Measurements from ENCODE around the gene SLC25A4. TPM values are rescaled to one million over a fixed set of nuclear protein-coding genes. Genes with fewer than 3 reads are reported as not detected.
"Not testable (repeated sequence)": the region's sequence is repeated elsewhere in the genome, so short reads cannot be mapped to it uniquely, and the experiment has no call there.

SLC25A4 gene
- total and polyA plus RNA-seq, 4 donors = 4.4 to 64.2 (median 26.8) TPM

GRCh38 chr4:185104733-185105132, 38.3 kb upstream of the SLC25A4 start:
- H3K9ac ChIP-seq (ENCODE audit: low read depth in 1 of 2, low read length in 2 of 2) = no peak overlapping the region
- H3K4me1 ChIP-seq (ENCODE audit: control insufficient read depth in 4 of 4, insufficient read depth in 4 of 4, low read length in 3 of 4) = peaks cover 12 to 37% (median 27%) of the 10 kb centered on the region in 4 donors
- TF ChIP-seq EGR1 (IDR thresholded peaks at IDR 0.05; ENCODE audit: low read depth in 2 of 2) (no peak), FOXA2 (IDR thresholded peaks at IDR 0.05) (peak; percentile 93), ATF3 (IDR thresholded peaks at IDR 0.05) (no peak), YY1 (IDR thresholded peaks at IDR 0.05) (peak; percentile 34), FOXA1 (IDR thresholded peaks at IDR 0.05) (peak; percentile 85), ZBTB33 (IDR thresholded peaks at IDR 0.05) (peak; percentile 38), HNF4A (conservative IDR thresholded peaks at IDR 0.05) (peak; percentile 33 to 48), RXRA (IDR thresholded peaks at IDR 0.05) (peak in 1 of 2 donors; percentile 43)
- TF ChIP-seq, protein P1, sequence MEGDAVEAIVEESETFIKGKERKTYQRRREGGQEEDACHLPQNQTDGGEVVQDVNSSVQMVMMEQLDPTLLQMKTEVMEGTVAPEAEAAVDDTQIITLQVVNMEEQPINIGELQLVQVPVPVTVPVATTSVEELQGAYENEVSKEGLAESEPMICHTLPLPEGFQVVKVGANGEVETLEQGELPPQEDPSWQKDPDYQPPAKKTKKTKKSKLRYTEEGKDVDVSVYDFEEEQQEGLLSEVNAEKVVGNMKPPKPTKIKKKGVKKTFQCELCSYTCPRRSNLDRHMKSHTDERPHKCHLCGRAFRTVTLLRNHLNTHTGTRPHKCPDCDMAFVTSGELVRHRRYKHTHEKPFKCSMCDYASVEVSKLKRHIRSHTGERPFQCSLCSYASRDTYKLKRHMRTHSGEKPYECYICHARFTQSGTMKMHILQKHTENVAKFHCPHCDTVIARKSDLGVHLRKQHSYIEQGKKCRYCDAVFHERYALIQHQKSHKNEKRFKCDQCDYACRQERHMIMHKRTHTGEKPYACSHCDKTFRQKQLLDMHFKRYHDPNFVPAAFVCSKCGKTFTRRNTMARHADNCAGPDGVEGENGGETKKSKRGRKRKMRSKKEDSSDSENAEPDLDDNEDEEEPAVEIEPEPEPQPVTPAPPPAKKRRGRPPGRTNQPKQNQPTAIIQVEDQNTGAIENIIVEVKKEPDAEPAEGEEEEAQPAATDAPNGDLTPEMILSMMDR (IDR thresholded peaks at IDR 0.05; ENCODE audit: low read depth, low read length, missing input control) = no peak
- H3K27ac ChIP-seq (ENCODE audit: low read depth in 1 of 2, low read length in 2 of 2) = peak overlapping the region; percentile 40 to 51
- peak overlapping the region in 1 of 3 donors; percentile 24 for H3K4me3 ChIP-seq (ENCODE audit: low read depth in 1 of 3, low read length in 3 of 3)
- no peaks in the 10 kb centered on the region for H3K36me3 ChIP-seq (ENCODE audit: control insufficient read depth in 4 of 4, insufficient read depth in 3 of 4, low read depth in 1 of 4, low read length in 3 of 4)
- no peaks in the 10 kb centered on the region for H3K9me3 ChIP-seq (ENCODE audit: control insufficient read depth in 4 of 4, low read length in 3 of 4)
- DNase-seq (ENCODE audit: low spot score) = no peak
- no peaks in the 10 kb centered on the region for H3K27me3 ChIP-seq (ENCODE audit: control insufficient read depth in 4 of 4, insufficient read depth in 4 of 4, low read length in 3 of 4)

GRCh38 chr4:185106353-185106752, 36.7 kb upstream of the SLC25A4 start:
- Histone ChIP-seq H3K4me3 (ENCODE audit: low read depth in 1 of 3, low read length in 3 of 3) (no peak overlapping the region), H3K9me3 (ENCODE audit: control insufficient read depth in 4 of 4, low read length in 3 of 4) (no peaks in the 10 kb centered on the region), H3K36me3 (ENCODE audit: control insufficient read depth in 4 of 4, insufficient read depth in 3 of 4, low read depth in 1 of 4, low read length in 3 of 4) (no peaks in the 10 kb centered on the region), H3K9ac (ENCODE audit: low read depth in 1 of 2, low read length in 2 of 2) (no peak overlapping the region), H3K27me3 (ENCODE audit: control insufficient read depth in 4 of 4, insufficient read depth in 4 of 4, low read length in 3 of 4) (no peaks in the 10 kb centered on the region), H3K27ac (ENCODE audit: low read depth in 1 of 2, low read length in 2 of 2) (no peak overlapping the region), H3K4me1 (ENCODE audit: control insufficient read depth in 4 of 4, insufficient read depth in 4 of 4, low read length in 3 of 4) (peaks cover 15 to 46% (median 35%) of the 10 kb centered on the region in 4 donors)
- TF ChIP-seq HNF4A (conservative IDR thresholded peaks at IDR 0.05) (no peak), FOXA2 (IDR thresholded peaks at IDR 0.05) (no peak), JUND (IDR thresholded peaks at IDR 0.05) (no peak), NR2F2 (IDR thresholded peaks at IDR 0.05) (no peak), EGR1 (IDR thresholded peaks at IDR 0.05; ENCODE audit: low read depth in 2 of 2) (no peak), HNF4G (IDR thresholded peaks at IDR 0.05) (no peak), ZBTB33 (IDR thresholded peaks at IDR 0.05) (no peak), RAD21 (IDR thresholded peaks at IDR 0.05) (no peak)
- TF ChIP-seq, protein P1 (IDR thresholded peaks at IDR 0.05; ENCODE audit: low read depth, low read length, missing input control) = no peak
- DNase-seq (ENCODE audit: low spot score) = no peak
- WGBS = 98% methylated on average over 3 of the region's 3 CpGs

DNA sequence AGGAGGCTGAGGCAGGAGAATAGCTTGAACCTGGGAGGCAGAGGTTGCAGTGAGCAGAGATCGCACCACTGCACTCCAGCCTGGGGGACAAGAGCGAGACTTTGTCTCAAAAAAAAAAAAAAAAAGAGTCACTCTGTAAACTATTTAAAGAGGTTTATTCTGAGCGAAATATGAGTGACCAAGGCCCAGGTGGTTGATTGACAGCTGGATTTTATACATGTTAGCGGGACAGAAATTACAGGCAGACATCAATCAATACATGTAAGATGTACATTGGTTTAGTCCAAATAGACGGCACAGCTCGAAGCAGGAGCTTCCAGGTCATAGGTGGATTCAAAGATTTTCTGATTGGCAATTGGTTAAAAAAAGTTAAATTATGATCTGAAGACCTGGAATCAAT, 35.5 kb upstream of the SLC25A4 start:
- H3K4me1 ChIP-seq (ENCODE audit: control insufficient read depth in 4 of 4, insufficient read depth in 4 of 4, low read length in 3 of 4) = peaks cover 15 to 46% (median 35%) of the 10 kb centered on the region in 4 donors
- not testable (repeated sequence) for H3K27me3 ChIP-seq (ENCODE audit: control insufficient read depth in 4 of 4, insufficient read depth in 4 of 4, low read length in 3 of 4); H3K9ac ChIP-seq (ENCODE audit: low read depth in 1 of 2, low read length in 2 of 2); H3K36me3 ChIP-seq (ENCODE audit: control insufficient read depth in 4 of 4, insufficient read depth in 3 of 4, low read depth in 1 of 4, low read length in 3 of 4); H3K9me3 ChIP-seq (ENCODE audit: control insufficient read depth in 4 of 4, low read length in 3 of 4); H3K4me3 ChIP-seq (ENCODE audit: low read depth in 1 of 3, low read length in 3 of 3); DNase-seq (ENCODE audit: low spot score)
- peak overlapping the region; percentile 78 to 82 for H3K27ac ChIP-seq (ENCODE audit: low read depth in 1 of 2, low read length in 2 of 2)
- WGBS = 80% methylated on average over 6 of the region's 6 CpGs
